Kidney tubule cell (primary cell): ENCODE measurements around the gene HAUS3.
"Not testable (repeated sequence)": the region's sequence is repeated elsewhere in the genome, so short reads cannot be mapped to it uniquely, and the experiment has no call there.

Experiments used
- DNase-seq: peaks from one replicate; pipeline ENCODE4 v3.0.0-alpha.2; 2018; ENCODE audit warnings: low spot score

HAUS3 gene

GRCh38 chr4:2275546-2276251, 33.8 kb upstream of the HAUS3 start:
- no peak for DNase-seq

- DNase-seq, result not testable (repeated sequence)
Observed at GRCh38 chr4:2275044-2275397, 33.1 kb upstream of the HAUS3 start.

DNA sequence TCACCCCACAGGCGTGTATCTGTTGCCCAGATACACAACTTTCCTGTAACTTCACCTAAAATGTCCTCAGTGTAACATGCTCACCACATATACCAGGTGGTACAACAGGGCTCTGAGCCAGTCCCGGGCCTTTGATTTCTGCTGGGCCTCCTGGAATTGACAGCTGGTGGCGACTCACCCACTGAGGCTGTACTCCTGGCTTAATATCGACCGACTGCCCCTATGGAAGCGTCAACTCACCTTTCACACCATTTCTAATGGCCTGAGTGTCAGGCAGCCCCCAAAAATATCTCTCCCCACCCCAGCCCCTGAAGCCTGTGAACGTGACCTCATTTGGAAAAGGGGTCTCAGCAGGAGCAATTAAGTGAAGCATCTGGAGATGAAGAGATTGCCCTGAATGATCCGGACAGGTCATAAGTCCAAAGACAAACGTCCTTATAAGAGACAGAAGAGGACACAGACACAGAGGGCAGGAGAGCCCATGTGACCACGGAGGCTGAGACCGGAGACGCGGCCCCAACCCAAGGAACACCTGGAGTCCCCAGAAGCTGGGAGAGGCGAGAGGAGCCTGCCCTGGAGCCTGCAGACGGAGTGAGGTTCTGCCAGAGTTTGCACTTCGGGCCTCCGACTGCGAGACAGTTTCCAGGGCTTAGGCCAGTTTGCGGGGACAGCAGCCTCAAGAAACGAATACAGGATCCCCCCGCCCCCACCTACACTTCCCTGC, 32.6 kb upstream of the HAUS3 start:
- no peak for DNase-seq

DNA sequence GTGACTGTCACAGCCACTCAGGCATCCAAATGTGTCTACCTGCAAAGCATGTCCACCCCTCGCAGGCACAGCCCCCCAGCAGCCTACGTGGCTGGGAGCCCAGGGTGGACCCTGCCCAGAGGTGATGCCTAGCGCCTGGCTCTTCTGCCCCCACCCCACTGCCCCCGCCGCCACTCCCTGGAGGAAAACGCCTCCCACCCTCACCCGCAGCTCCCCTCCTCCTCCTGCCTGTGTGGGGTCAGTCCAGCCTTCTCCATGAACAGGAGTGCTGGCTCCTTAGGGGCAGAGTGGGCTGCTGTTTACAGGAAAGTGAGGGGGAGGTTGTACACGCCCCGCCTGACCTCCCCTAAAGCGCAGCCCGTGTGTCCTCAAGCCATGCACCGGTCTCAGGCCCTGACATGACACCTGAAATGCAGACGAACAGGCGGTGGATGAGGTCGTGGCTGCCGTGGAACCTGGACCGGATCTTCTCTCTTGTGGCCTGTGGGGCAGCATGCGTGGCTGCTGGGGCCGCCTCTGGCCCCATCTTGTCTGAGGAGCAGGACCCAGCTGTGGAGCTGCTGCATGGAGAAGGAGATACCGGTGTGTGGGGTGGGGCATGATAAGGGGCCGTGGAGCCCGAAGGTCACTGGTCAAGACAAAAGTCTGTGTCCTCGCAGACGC, 31.9 kb upstream of the HAUS3 start:
- no peak for DNase-seq

- DNase-seq, result no peak
Observed at GRCh38 chr4:2273221-2273620, 31.3 kb upstream of the HAUS3 start.

GRCh38 chr4:2272828-2273120, 30.9 kb upstream of the HAUS3 start:
- DNase-seq, result no peak

DNA sequence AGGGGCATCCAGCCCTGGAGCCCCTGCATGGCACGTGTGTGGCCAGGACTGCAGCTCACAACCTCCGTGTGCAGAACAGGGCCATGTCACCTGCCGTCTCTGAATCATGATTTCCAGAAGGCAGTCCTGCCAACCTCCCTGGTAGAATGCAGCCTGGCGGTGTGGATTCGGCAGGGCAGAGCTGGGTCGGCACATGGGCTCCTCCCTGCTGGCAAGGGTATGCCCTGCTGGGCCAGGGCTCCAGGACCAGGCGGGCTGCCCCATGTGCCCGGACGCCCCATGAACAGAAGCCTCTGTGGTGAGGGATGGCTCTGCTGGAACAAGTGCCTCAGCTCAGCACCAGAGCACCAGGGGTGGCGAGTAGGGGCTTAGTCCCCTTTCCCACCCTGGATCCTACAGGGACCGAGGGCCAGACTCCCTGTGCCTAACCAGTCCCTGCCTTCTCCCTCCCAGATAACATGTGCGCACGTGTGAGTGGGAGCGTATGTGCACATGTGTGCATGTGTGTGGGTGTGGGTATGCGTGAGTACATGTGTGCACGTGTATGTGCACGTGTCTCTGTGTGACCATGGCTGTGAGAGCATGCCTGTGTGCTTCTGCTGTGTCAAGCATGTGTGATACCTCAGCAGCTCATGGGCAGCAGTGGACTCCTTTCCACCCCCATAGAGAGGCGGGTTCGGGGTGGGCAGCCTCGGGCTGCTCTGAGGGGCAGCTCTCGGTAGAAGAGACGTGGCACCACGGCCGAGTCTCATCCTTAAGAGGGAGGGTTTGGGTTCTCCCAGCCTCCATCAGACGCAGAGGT, 30.3 kb upstream of the HAUS3 start:
- DNase-seq, result no peak

DNA sequence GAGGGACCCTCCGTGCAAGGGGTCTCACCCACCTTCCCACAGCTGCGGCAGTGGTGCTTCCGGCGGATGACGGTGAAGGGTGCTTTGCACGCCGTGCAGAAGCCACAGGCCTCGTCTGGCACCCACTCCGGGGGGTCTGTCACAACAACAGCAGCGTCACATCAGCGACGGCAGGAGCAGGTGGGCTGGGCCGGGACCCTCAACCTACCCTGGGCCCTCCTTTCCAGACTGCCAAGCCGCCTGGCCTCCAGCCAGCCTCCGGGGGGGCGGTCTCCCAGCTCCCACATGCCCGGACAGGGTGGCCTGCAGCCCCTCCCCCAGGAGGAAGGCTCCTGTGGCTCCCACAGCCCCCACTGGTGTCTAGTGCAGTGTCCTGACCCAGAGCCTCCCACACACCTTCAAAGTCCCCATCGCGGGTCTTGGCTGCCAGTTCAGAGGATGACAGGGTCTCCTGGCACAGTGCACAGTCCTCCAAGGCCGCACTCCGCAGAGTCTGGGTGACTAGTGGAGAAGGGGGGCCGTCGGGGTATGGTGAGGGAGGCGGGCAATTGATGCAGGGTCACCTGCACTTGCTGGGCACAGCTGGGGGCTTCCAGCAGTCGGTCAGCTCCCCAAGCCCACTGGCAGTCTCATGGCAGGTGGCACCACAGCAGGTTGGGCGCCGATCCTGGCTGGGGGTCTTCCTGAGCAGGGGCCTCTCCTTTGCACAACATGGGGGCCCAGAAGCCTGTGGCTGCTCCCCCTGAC, 29.5 kb upstream of the HAUS3 start:
- DNase-seq, result no peak

GRCh38 chr4:2270341-2271165, 28.6 kb upstream of the HAUS3 start:
- DNase-seq, result no peak

GRCh38 chr4:2269618-2270163, 27.8 kb upstream of the HAUS3 start:
- DNase-seq, result no peak

DNA sequence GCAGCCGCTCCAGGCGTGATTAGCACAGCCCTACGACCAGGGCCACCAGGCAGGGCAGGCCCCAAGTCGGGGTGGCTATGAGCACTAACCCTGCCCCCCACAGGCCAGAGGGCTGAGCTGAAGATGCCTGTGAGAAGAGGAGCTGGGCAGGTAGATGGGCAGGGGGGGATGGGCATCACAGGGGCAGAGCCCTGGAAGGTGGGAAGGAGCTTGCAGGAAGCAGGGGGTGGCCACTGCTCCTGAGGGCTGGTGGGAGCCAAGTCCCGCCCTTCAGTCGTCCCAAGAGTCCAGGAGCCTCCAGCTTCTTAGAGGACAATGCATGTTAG, 27.2 kb upstream of the HAUS3 start:
- no peak for DNase-seq

- no peak for DNase-seq
Observed at GRCh38 chr4:2268357-2269205, 26.7 kb upstream of the HAUS3 start.

GRCh38 chr4:2267841-2268240, 25.9 kb upstream of the HAUS3 start:
- DNase-seq, result no peak

GRCh38 chr4:2267320-2267811, 25.4 kb upstream of the HAUS3 start:
- no peak for DNase-seq

DNA sequence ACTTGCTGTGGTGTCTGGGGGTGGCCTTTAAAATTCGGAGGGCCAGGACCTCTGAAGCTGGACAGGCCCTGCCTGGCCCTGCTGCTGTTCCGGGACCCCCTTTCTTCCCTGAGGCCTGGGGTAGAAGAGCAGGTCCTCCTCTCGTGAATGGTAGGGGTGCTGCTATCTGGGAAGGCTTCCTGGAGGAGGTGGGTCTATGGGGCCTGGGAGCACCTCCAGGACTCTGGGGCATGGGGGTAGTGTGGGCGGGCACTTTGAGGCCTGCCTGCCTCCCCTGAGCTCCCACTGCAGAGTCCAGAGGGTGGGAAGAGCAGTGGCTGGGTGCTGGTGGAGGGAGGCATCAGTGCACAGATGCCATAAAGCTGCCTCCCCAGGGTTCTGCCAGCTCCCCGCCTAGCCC, 24.9 kb upstream of the HAUS3 start:
- DNase-seq, result no peak

GRCh38 chr4:2266181-2266580, 24.3 kb upstream of the HAUS3 start:
- no peak for DNase-seq

- no peak for DNase-seq
Observed at GRCh38 chr4:2265113-2266110, 23.5 kb upstream of the HAUS3 start.

DNA sequence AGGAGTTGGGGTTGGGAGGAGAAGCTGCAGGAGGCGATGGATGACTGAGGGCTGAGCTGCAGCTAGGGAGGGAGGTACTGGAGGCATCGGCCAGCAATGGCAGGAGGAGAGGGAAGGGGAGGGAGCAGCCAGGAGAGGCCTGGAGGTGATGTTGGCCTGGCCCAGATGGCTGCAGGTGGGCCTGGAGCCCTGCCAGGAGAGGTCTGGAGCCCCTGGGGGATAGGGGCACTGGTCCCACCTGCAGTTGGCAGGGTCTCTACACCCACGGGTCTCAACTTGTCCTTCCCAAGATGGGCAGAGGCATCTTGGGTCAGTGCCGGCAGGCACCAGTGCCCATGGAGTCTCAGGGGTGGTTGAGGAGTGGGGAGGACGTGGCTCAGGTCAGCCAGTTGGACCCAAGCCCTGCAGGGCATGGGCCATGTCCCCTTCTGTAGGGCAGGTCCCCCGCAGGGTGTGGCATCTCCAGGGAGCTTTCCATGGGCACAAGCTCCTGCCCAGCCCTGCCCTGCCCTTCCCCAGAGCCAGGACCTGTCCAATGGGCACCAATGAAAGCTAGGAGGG, 22.6 kb upstream of the HAUS3 start:
- no peak for DNase-seq
